Measurements from ENCODE around the gene RBM22. TPM values are rescaled to one million over a fixed set of nuclear protein-coding genes. Genes with fewer than 3 reads are reported as not detected.

The RBM22 gene
- total and polyA plus RNA-seq, 2 of the 4 experiments (the other 2 are of a cell fraction): 26.2 to 34.2 TPM

DNA sequence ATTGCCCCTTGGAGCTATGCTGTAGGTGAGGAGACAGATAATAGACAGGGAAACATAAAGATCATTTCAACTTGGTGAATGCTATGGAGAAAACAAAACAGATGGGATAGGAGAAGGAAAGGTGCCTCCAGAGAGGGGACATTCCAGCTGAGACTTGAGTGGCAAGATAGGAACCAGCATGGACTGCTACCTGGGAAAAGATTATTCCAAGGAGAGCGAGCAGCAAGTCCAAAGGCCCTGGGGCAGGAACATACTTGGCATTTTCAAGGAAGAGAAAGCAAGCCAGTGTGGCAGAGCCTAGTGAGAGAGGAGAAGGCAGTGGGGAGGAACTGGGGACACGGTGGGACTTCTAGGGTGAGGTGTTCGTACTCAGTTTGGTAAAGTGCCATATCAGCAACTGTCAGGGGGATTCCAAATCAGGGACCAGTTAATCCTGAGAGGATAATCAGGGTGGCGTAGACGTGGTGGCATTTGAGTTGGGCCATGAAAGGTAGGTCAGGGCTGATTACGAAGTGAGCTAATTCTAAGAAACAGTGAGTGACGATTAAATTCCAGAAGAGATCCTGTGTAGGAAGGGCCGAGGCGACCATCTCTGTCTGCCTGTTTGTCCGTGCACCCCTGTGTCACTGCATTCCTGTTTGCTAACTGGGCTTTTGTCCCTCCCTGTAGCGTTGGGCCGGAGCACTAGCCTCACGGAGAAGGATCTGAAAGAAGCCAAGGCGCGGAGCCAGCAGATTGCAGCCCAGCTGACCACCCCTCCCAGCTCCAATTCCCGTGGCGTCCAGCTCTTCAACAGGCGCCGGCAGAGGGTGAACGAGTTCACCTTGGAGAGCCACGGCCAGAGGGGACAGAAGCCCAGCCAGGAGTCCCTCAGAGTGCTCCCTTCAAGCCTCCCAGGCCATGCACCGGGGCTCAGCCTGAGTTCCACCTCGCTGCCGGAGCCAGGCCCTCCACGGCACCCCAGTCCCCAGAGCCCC, 53.3 kb downstream of the RBM22 start:
- Histone ChIP-seq H3K4me1 (ENCODE audit: control insufficient read depth, insufficient read depth, low read length) (peaks cover 29% of the 10 kb centered on the region), H2BK120ac (ENCODE audit: low read depth, low read length) (no peak overlapping the region), H4K8ac (ENCODE audit: low read depth in 2 of 2, low read length in 2 of 2) (no peak overlapping the region), H3K27me3 (ENCODE audit: control insufficient read depth, insufficient read depth, low read length) (no peaks in the 10 kb centered on the region), H4K5ac (ENCODE audit: low read depth, low read length) (no peak overlapping the region), H3K4ac (ENCODE audit: low read depth, low read length) (no peak overlapping the region; the same call in 1 of the 2 replicates), H2AFZ (replicated peaks; ENCODE audit: low read length, poor library complexity) (no peak overlapping the region), H3K9ac (ENCODE audit: low read depth, low read length) (no peak overlapping the region), H3K79me1 (ENCODE audit: low read depth in 1 of 2, low read length in 2 of 2) (peaks cover 32 to 61% of the 10 kb centered on the region in 2 experiments), H2AK9ac (replicated peaks; ENCODE audit: low read depth, low read length, poor library complexity) (no peak overlapping the region), H3K4me2 (ENCODE audit: low read depth, low read length) (no peak overlapping the region), H3K23ac (ENCODE audit: low read depth, low read length) (no peak overlapping the region), H3K36me3 (ENCODE audit: control insufficient read depth, insufficient read depth, low read length) (peaks cover 50% of the 10 kb centered on the region), H3K9me3 (ENCODE audit: control insufficient read depth, insufficient read depth, low read length) (no peaks in the 10 kb centered on the region), H3K18ac (ENCODE audit: low read depth, low read length) (no peak overlapping the region), H2BK15ac (ENCODE audit: low read depth, low read length) (no peak overlapping the region), H2BK5ac (ENCODE audit: low read depth, low read length, poor library complexity, severe bottlenecking) (no peak overlapping the region), H3K9me1 (ENCODE audit: insufficient read depth, low read length) (peaks cover 20% of the 10 kb centered on the region; the same call in 1 of the 2 replicates), H3K56ac (ENCODE audit: extremely low read depth, insufficient read depth, low read length) (no peak overlapping the region), H2AK5ac (ENCODE audit: low read depth, low read length) (no peak overlapping the region; the same call in 1 of the 2 replicates), H3K4me3 (ENCODE audit: insufficient read depth, low read depth, low read length) (no peak overlapping the region), H2BK20ac (ENCODE audit: low read depth, low read length) (no peak overlapping the region), H3K14ac (replicated peaks; ENCODE audit: low read depth, low read length) (no peak overlapping the region), H3K27ac (ENCODE audit: insufficient read depth, low read length) (no peak overlapping the region), H4K91ac (ENCODE audit: insufficient read depth, low read depth, low read length) (no peak overlapping the region), H4K20me1 (ENCODE audit: insufficient read depth, low read length) (peaks cover 60% of the 10 kb centered on the region)
- dilution Hi-C loops (cut with HindIII; ENCODE audit: low sequenced_read_pairs, unreplicated experiment) (no loop called here), in situ Hi-C loops (cut with MboI; ENCODE audit: low sequenced_read_pairs) (no loop called here), intact Hi-C loops (cut with micrococcal nuclease) (no loop called here)
- POLR2A ChIA-PET (ENCODE audit: unreplicated experiment): no interaction called here
- DNase-seq (no peak), ATAC-seq (ENCODE audit: low read depth) (no peak)
- CTCF ChIA-PET: no interaction called here
- no TSS peak for BruUV-seq (replicated peaks)
- 71% methylated on average over 15 of the region's 25 CpGs; no CpG with 5 or more reads in 1 of the 2 experiments for WGBS, 2 experiments (ENCODE audit: extremely low coverage in 2 of 2, insufficient read length in 1 of 2)
- TF ChIP-seq RFX5 (IDR thresholded peaks at IDR 0.05; ENCODE audit: low read depth, low read length) (no peak), BHLHE40 (IDR thresholded peaks at IDR 0.05; ENCODE audit: low read depth, low read length) (no peak), CHD1 (IDR thresholded peaks at IDR 0.05; ENCODE audit: low read depth, low read length) (no peak), MAFK (IDR thresholded peaks at IDR 0.05; ENCODE audit: low read depth, low read length) (no peak), MAZ (IDR thresholded peaks at IDR 0.05; ENCODE audit: borderline replicate concordance, low read depth, low read length) (no peak), RAD21 (IDR thresholded peaks at IDR 0.05; ENCODE audit: low read length) (no peak), RCOR1 (IDR thresholded peaks at IDR 0.05; ENCODE audit: insufficient replicate concordance, low read length) (no peak), NFE2L2 (IDR thresholded peaks at IDR 0.05; ENCODE audit: low read depth, low read length) (no peak), MXI1 (IDR thresholded peaks at IDR 0.05; ENCODE audit: borderline replicate concordance, low read depth, low read length) (no peak), CEBPB (IDR thresholded peaks at IDR 0.05; ENCODE audit: low read depth, low read length) (no peak), SMC3 (IDR thresholded peaks at IDR 0.05; ENCODE audit: low read depth, low read length) (no peak), FOS (IDR thresholded peaks at IDR 0.05; ENCODE audit: low read depth, low read length) (no peak)
- TF ChIP-seq, protein P1, sequence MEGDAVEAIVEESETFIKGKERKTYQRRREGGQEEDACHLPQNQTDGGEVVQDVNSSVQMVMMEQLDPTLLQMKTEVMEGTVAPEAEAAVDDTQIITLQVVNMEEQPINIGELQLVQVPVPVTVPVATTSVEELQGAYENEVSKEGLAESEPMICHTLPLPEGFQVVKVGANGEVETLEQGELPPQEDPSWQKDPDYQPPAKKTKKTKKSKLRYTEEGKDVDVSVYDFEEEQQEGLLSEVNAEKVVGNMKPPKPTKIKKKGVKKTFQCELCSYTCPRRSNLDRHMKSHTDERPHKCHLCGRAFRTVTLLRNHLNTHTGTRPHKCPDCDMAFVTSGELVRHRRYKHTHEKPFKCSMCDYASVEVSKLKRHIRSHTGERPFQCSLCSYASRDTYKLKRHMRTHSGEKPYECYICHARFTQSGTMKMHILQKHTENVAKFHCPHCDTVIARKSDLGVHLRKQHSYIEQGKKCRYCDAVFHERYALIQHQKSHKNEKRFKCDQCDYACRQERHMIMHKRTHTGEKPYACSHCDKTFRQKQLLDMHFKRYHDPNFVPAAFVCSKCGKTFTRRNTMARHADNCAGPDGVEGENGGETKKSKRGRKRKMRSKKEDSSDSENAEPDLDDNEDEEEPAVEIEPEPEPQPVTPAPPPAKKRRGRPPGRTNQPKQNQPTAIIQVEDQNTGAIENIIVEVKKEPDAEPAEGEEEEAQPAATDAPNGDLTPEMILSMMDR (conservative IDR thresholded peaks at IDR 0.05; ENCODE audit: low read depth, low read length): no peak
- TF ChIP-seq, protein P2, sequence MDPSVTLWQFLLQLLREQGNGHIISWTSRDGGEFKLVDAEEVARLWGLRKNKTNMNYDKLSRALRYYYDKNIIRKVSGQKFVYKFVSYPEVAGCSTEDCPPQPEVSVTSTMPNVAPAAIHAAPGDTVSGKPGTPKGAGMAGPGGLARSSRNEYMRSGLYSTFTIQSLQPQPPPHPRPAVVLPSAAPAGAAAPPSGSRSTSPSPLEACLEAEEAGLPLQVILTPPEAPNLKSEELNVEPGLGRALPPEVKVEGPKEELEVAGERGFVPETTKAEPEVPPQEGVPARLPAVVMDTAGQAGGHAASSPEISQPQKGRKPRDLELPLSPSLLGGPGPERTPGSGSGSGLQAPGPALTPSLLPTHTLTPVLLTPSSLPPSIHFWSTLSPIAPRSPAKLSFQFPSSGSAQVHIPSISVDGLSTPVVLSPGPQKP (IDR thresholded peaks at IDR 0.05; ENCODE audit: borderline replicate concordance, low read depth, low read length): no peak

All from IMR-90 (cell line).